GM12878 (cell line): ENCODE measurements around the gene COX10. TPM values are rescaled to one million over a fixed set of nuclear protein-coding genes. Genes with fewer than 3 reads are reported as not detected.

Experiments used
- ATAC-seq: fragments of 200-7000 bp; cut with Tn5 transposase; 3 replicates; pipeline ENCODE4 v1.9.1; 2020; ENCODE audit warnings: mild to moderate bottlenecking, moderate library complexity
- BruUV-seq: library from RNA; stranded (reverse); fragments of 400-500 nt; replicated peaks from 2 replicates; lab custom pipeline; 2021; lab: Mats Ljungman, UMichigan
- CTCF ChIA-PET: fragments of 300-600 bp; sonication (Branson Sonifier 250); formaldehyde crosslinking; extraction: SDS; loops from one replicate; lab custom pipeline; 2021; ENCODE audit warnings: inconsistent platforms; lab: Yijun Ruan, JAX
- POLR2A ChIA-PET: fragments of 350-600 bp; formaldehyde crosslinking; extraction: SDS; loops from one replicate; lab custom pipeline; 2021; ENCODE audit warnings: inconsistent platforms; lab: Charles Lee
- RAD21 ChIA-PET: fragments of 300-600 bp; sonication (Branson Sonifier 250); formaldehyde crosslinking; loops from one replicate; lab custom pipeline; 2023; ENCODE audit warnings: antibody characterized with exemption; ENCODE audit not compliant: unreplicated experiment; lab: Charles Lee
- SMC1A ChIA-PET: fragments of 300-600 bp; sonication (Branson Sonifier 250); formaldehyde crosslinking; loops from one replicate; lab custom pipeline; 2023; ENCODE audit not compliant: unreplicated experiment, uncharacterized antibody; lab: Charles Lee
- DNase-seq: peaks from one replicate; pipeline ENCODE4 v3.0.0-alpha.2; 2011; ENCODE audit warnings: low read depth, low spot score
- FAIRE-seq: peaks from 3 replicates; lab custom pipeline; 2011; peaks lifted over from hg19 to GRCh38; lab: Jason Lieb, UNC
- H2AFZ ChIP-seq: 2 replicates; pipeline ENCODE4 v1.6.0; 2011; ENCODE audit warnings: low read depth, low read length, control low read depth; ENCODE audit not compliant: control insufficient read depth
- H3K27ac ChIP-seq: 2 replicates; pipeline ENCODE4 v1.5.1; 2011; ENCODE audit warnings: control low read depth; ENCODE audit not compliant: control insufficient read depth, insufficient read depth
- H3K27me3 ChIP-seq, 2 experiments: replicated peaks in 1 of 2; 2 replicates each; pipeline versions ENCODE4 v1.6.0 to v1.6.1; 2011; ENCODE audit warnings: low read length in 1 of 2; ENCODE audit not compliant: control insufficient read depth in 2 of 2, insufficient read depth in 2 of 2
- H3K36me3 ChIP-seq, 2 experiments: 2 replicates each; pipeline ENCODE4 v1.5.1; 2011; ENCODE audit warnings: low read length in 1 of 2; ENCODE audit not compliant: control insufficient read depth in 2 of 2, insufficient read depth in 2 of 2
- H3K4me1 ChIP-seq: 2 replicates; pipeline ENCODE4 v1.6.1; 2011; ENCODE audit warnings: mild to moderate bottlenecking, low read length, moderate library complexity, mixed read lengths; ENCODE audit not compliant: control insufficient read depth, insufficient read depth
- H3K4me2 ChIP-seq: 2 replicates; pipeline ENCODE4 v1.6.0; 2011; ENCODE audit warnings: control low read depth; ENCODE audit not compliant: control insufficient read depth, insufficient read depth
- H3K4me3 ChIP-seq: fragments of 200-600 bp; sonication (generic); 2 replicates; pipeline ENCODE4 v1.5.1; 2016
- H3K79me2 ChIP-seq: 2 replicates; pipeline ENCODE4 v1.6.0; 2011; ENCODE audit warnings: low read length; ENCODE audit not compliant: control insufficient read depth, insufficient read depth
- H3K9ac ChIP-seq: 2 replicates; pipeline ENCODE4 v1.8.0; 2011; ENCODE audit warnings: low read length, control low read depth, mixed read lengths; ENCODE audit not compliant: control insufficient read depth, insufficient read depth
- H3K9me3 ChIP-seq: replicated peaks from 3 replicates; pipeline ENCODE4 v1.5.1; 2011; ENCODE audit warnings: mild to moderate bottlenecking, low read length; ENCODE audit not compliant: control insufficient read depth, insufficient read depth
- H4K20me1 ChIP-seq: 2 replicates; pipeline ENCODE4 v1.6.0; 2011; ENCODE audit not compliant: control insufficient read depth, insufficient read depth
- CBFB ChIP-seq: IDR thresholded peaks from 2 replicates; pipeline ENCODE4 v1.6.1; 2016; ENCODE audit warnings: antibody characterized with exemption, low read depth
- MEF2B ChIP-seq: fragments of 450-650 bp; IDR thresholded peaks from 2 replicates; pipeline ENCODE4 v1.6.1; 2018; ENCODE audit warnings: mild to moderate bottlenecking, moderate library complexity; ENCODE audit not compliant: partially characterized antibody, poor library complexity, severe bottlenecking
- NR2C1 ChIP-seq: fragments of 450-650 bp; IDR thresholded peaks from 2 replicates; pipeline ENCODE4 v1.6.1; 2017; ENCODE audit warnings: antibody characterized with exemption, mild to moderate bottlenecking, moderate library complexity
- SREBF1 ChIP-seq: IDR thresholded peaks from 2 replicates; pipeline ENCODE4 v1.6.1; 2012; ENCODE audit warnings: mild to moderate bottlenecking, low read length
- TAF1 ChIP-seq: IDR thresholded peaks from 2 replicates; pipeline ENCODE4 v1.6.1; 2011; ENCODE audit warnings: mild to moderate bottlenecking, low read depth, low read length, borderline replicate concordance
- WGBS: methylation state at CpG from one replicate; pipeline ENCODE4 v1.1.6; 2016; ENCODE audit warnings: low lambda C conversion rate; ENCODE audit not compliant: insufficient replicate concordance, insufficient coverage; ENCODE audit errors: missing lambda C conversion rate; 5-methylcytosine and 5-hydroxymethylcytosine counted together
- in situ Hi-C: fragments of 300-500 bp; cut with MboI; formaldehyde crosslinking; loops from 9 replicates; pipeline ENCODE4 v1.14.3; 2018; ENCODE audit warnings: mixed read lengths
- intact Hi-C: fragments of 100-400 bp; cut with micrococcal nuclease; formaldehyde crosslinking; loops from one replicate; pipeline ENCODE4 v1.14.2; 2022; ENCODE audit not compliant: unreplicated experiment
- polyA plus RNA-seq, 11 experiments: library from polyadenylated mRNA; depleted of rRNA in 4 of 11; unstranded in 6 of 11; stranded (reverse) in 5 of 11; fragments of >200 nt; fragmentation: Nextera tagmentation in 4 of 11; fragmentation: Illumina TruSeq in 1 of 11; extraction: Ambion mirVana in 4 of 11; extraction: Trizol in 1 of 11; gene quantifications; 1 replicate in 1 of 11; 2 replicates in 10 of 11; pipeline versions ENCODE4 v1.2.1 to v1.2.3, GENCODE V29; 2011 to 2016; ENCODE audit warnings: inconsistent platforms in 2 of 11, missing spikeins in 2 of 11, low read depth in 1 of 11
- total RNA-seq, 4 experiments: library from RNA; depleted of rRNA in 3 of 4; stranded (reverse); fragments of >200 nt in 3 of 4; fragmentation: Illumina TruSeq in 1 of 4; extraction: Trizol in 1 of 4; gene quantifications; 2 replicates each; pipeline versions ENCODE4 v1.2.1 to v1.2.3, GENCODE V29; 2013 to 2021
- TF ChIP-seq, protein P1 (sequence below): fragments of 150-350 bp; IDR thresholded peaks from 2 replicates; pipeline ENCODE4 v1.6.1; 2016; ENCODE audit warnings: low read depth, low read length
- TF ChIP-seq, protein P2 (sequence below): IDR thresholded peaks from 2 replicates; pipeline ENCODE4 v1.6.1; 2011; ENCODE audit warnings: mild to moderate bottlenecking, low read depth, low read length, moderate library complexity; ENCODE audit not compliant: insufficient replicate concordance
- TF ChIP-seq, protein P3 (sequence below): IDR thresholded peaks from 2 replicates; pipeline ENCODE4 v1.6.1; 2011; ENCODE audit warnings: borderline replicate concordance, low read depth, mild to moderate bottlenecking, moderate library complexity, low read length; ENCODE audit not compliant: insufficient read depth, poor library complexity, severe bottlenecking

Gene COX10
- total and polyA plus RNA-seq, 10 of the 15 experiments (the other 5 are each of a cell fraction or from before 2014, with no cell fraction given): 9.6 to 29.4 (median 21.3) TPM

DNA sequence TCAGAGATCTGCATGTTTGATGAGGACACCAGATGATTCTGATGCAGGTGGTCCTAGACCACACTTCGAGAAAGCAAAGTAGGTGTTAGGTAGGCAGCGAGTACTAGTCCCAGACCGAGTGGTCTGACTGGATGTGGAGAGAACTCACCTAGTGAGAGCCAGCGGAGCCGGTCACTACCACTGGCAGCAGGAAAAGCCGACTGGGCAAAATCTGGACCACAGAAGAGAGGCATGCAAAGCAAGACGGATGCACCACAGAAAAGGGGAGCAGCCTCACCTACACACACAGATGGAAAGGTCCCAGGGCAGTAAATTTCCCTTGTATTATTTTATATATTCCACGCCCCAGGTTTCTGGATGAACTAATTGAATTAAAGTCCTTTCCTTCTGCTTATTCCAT, 13.5 kb downstream of the COX10 start (continued):
- TF ChIP-seq SREBF1: no peak

DNA sequence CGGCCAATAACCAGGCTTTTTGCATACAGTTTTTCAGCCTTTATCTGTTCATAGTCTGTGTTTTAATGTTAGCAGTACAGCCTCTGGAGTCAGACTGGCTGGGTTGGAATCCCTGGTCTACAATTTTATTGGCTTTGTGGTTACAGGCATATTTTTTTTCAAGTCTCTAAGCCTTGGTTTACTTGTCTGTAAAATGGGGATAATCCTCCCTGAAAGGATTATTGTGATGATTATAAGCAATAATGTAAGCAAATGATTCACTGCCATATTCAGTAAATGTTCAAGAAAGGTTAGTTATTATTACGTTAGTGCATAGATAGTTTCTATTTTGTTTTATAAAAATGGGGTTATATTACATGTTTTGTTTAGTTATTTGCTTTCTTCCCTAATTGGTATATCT, 15.7 kb downstream of the COX10 start:
- no TSS peak for BruUV-seq
- no peaks in the 10 kb centered on the region for H3K4me1 ChIP-seq
- no peaks in the 10 kb centered on the region; the same call in 1 of the 2 replicates for H4K20me1 ChIP-seq
- in situ Hi-C loops (no loop called here), intact Hi-C loops (no loop called here)
- no peak overlapping the region for H3K9ac ChIP-seq
- TF ChIP-seq MEF2B: no peak
- TF ChIP-seq, protein P1, sequence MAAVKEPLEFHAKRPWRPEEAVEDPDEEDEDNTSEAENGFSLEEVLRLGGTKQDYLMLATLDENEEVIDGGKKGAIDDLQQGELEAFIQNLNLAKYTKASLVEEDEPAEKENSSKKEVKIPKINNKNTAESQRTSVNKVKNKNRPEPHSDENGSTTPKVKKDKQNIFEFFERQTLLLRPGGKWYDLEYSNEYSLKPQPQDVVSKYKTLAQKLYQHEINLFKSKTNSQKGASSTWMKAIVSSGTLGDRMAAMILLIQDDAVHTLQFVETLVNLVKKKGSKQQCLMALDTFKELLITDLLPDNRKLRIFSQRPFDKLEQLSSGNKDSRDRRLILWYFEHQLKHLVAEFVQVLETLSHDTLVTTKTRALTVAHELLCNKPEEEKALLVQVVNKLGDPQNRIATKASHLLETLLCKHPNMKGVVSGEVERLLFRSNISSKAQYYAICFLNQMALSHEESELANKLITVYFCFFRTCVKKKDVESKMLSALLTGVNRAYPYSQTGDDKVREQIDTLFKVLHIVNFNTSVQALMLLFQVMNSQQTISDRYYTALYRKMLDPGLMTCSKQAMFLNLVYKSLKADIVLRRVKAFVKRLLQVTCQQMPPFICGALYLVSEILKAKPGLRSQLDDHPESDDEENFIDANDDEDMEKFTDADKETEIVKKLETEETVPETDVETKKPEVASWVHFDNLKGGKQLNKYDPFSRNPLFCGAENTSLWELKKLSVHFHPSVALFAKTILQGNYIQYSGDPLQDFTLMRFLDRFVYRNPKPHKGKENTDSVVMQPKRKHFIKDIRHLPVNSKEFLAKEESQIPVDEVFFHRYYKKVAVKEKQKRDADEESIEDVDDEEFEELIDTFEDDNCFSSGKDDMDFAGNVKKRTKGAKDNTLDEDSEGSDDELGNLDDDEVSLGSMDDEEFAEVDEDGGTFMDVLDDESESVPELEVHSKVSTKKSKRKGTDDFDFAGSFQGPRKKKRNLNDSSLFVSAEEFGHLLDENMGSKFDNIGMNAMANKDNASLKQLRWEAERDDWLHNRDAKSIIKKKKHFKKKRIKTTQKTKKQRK: no peak
- TF ChIP-seq, protein P2, sequence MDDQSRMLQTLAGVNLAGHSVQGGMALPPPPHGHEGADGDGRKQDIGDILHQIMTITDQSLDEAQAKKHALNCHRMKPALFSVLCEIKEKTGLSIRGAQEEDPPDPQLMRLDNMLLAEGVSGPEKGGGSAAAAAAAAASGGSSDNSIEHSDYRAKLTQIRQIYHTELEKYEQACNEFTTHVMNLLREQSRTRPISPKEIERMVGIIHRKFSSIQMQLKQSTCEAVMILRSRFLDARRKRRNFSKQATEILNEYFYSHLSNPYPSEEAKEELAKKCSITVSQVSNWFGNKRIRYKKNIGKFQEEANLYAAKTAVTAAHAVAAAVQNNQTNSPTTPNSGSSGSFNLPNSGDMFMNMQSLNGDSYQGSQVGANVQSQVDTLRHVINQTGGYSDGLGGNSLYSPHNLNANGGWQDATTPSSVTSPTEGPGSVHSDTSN: no peak
- TF ChIP-seq NR2C1: no peak
- no peak for TF ChIP-seq TAF1
- TF ChIP-seq, protein P3, sequence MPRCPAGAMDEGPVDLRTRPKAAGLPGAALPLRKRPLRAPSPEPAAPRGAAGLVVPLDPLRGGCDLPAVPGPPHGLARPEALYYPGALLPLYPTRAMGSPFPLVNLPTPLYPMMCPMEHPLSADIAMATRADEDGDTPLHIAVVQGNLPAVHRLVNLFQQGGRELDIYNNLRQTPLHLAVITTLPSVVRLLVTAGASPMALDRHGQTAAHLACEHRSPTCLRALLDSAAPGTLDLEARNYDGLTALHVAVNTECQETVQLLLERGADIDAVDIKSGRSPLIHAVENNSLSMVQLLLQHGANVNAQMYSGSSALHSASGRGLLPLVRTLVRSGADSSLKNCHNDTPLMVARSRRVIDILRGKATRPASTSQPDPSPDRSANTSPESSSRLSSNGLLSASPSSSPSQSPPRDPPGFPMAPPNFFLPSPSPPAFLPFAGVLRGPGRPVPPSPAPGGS: no peak
- TF ChIP-seq CBFB: no peak
- no peak for ATAC-seq
- WGBS: 69% methylated on average over 2 of the region's 2 CpGs
- FAIRE-seq: no peak
- DNase-seq: no peak
- H2AFZ ChIP-seq: no peak overlapping the region
- H3K9me3 ChIP-seq: no peaks in the 10 kb centered on the region
- ChIA-PET CTCF (no interaction called here), RAD21 (no interaction called here), SMC1A (no interaction called here), POLR2A (no interaction called here)
- H3K79me2 ChIP-seq: peaks cover 4% of the 10 kb centered on the region; the same call in 1 of the 2 replicates
- no peak overlapping the region for H3K27ac ChIP-seq
- peaks cover 2 to 9% of the 10 kb centered on the region in 2 experiments; a peak in 3 of 4 replicates for H3K36me3 ChIP-seq
- no peak overlapping the region for H3K4me2 ChIP-seq
- H3K4me3 ChIP-seq: no peak overlapping the region
- no peaks in the 10 kb centered on the region for H3K27me3 ChIP-seq
